Motor neuron (in vitro differentiated cells): ENCODE data around the gene PLSCR3. TPM values are rescaled to one million over a fixed set of nuclear protein-coding genes. Genes with fewer than 3 reads are reported as not detected.
"Not testable (repeated sequence)": the region's sequence is repeated elsewhere in the genome, so short reads cannot be mapped to it uniquely, and the experiment has no call there.

Experiments
- ATAC-seq, 8 experiments: fragments of 200-7000 bp; cut with Tn5 transposase; replicated peaks in 6 of 8; 2 replicates each; pipeline ENCODE4 v1.8.0; 2021; ENCODE audit warnings: mild to moderate bottlenecking in 8 of 8, moderate library complexity in 8 of 8
- H3K27ac ChIP-seq, 2 donors: fragments of 250-450 bp; sonication (Bioruptor Pico); 2 replicates each; pipeline ENCODE4 v1.9.0; 2021; ENCODE audit warnings: antibody characterized with exemption in 2 of 2, mild to moderate bottlenecking in 2 of 2, moderate library complexity in 1 of 2
- H3K4me1 ChIP-seq, 2 donors: fragments of 250-450 bp; sonication (Bioruptor Pico); replicated peaks in 1 of 2; 2 replicates each; pipeline ENCODE4 v1.6.1; 2021; ENCODE audit warnings: antibody characterized with exemption in 2 of 2, mild to moderate bottlenecking in 2 of 2, moderate library complexity in 1 of 2
- H3K4me3 ChIP-seq, 5 donors: fragments of 250-450 bp; sonication (Bioruptor Pico); 2 replicates each; pipeline ENCODE4 v1.9.0; 2021; ENCODE audit warnings: antibody characterized with exemption in 5 of 5, mild to moderate bottlenecking in 5 of 5, moderate library complexity in 4 of 5
- WGBS, 10 experiments: fragments of 450-650 bp; shearing (Covaris generic); methylation state at CpG; one replicate each; pipeline ENCODE4 v1.0.0; 2022; 5-methylcytosine and 5-hydroxymethylcytosine counted together
- in situ Hi-C, 9 experiments: fragments of 400-800 bp; cut with MboI; loops; one replicate each; pipeline ENCODE4 v1.15.0; 2021; ENCODE audit warnings: low sequenced_read_pairs in 9 of 9, low pct_unique_long_range_greater_than_20kb in 2 of 9; ENCODE audit not compliant: unreplicated experiment in 9 of 9
- total RNA-seq, 8 experiments: library from RNA; unstranded; fragments of 300-600 nt; gene quantifications; 2 replicates each; pipeline versions ENCODE4 v1.2.3 to v1.2.4, GENCODE V29; 2022

Gene PLSCR3
- total RNA-seq, 8 experiments from 2014 or later = 3.8 to 24.8 (median 12.4) TPM

DNA sequence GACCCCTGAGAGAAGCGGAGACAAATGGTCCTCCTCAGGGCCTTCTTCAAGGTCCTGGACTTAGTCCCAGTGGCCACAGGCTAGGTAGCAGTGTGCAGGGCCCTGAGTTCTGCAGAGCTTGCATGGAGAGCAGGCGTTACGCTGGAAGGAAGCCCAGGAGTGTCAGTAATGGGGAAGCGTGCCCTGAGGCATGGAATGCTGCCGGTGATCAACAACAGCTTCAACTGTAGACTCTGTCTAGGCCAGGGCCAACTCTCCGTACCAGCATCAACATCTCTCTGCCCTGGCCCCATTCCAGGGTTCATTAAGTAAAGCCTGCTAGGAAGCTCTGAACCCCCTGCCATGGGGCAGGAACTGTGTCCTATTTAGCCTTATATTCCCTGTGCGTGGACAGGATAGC lies 14.0 kb downstream of the PLSCR3 start:
- peak in 4 of 8 experiments; percentile 2 to 77 (median 56) for ATAC-seq
- Histone ChIP-seq H3K27ac (no peak overlapping the region), H3K4me1 (peaks cover 10 to 15% of the 10 kb centered on the region in 2 donors), H3K4me3 (no peak overlapping the region)
- in situ Hi-C loops = no loop called here
- WGBS, 10 experiments = 0 to 82% (median 32%) methylated on average over 2 to 7 of the region's 7 CpGs; no CpG with 5 or more reads in 5 of the 10 experiments

DNA sequence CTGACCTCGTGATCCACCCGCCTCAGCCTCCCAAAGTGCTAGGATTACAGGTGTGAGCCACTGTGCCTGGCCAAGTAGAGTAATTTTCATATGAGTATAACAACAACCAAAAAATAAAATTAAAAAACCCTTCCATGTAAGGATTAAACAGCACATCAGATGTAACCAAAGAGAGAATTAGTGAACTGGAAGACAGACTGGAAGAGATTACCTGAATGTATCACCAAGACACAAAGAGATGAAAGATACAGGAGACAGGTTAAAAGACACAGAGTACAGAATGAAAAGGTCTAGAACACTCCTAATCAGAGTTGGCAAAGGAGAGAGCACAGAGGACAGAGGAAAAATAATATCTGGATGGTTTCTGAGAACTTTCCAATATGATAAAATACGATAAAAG lies 15.2 kb downstream of the PLSCR3 start:
- H3K4me3 ChIP-seq = no peak overlapping the region
- 67 to 100% (median 88%) methylated on average over 1 to 3 of the region's 3 CpGs for WGBS, 10 experiments
- in situ Hi-C loops = no loop called here
- no peak overlapping the region for H3K27ac ChIP-seq
- no peak for ATAC-seq
- peaks cover 4 to 7% of the 10 kb centered on the region in 2 donors for H3K4me1 ChIP-seq

DNA sequence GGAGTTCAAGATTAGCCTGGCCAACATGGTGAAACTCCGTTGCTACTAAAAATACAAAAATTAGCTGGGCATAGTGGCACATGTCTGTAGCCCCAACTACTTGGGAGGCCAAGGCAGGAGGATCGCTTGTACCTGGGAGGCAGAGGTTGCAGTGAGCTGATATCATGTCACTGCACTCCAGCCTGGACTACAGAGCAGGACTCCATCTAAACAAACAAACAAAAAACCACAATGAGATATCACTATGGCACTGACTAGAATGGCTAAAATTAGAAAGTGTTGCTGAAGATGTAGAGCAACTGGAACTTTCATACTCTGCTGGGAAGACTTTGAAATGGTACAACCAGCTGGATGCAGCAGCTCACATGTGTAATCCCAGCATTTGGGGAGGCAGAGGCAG lies 20.0 kb downstream of the PLSCR3 start:
- no peaks in the 10 kb centered on the region for H3K4me1 ChIP-seq
- WGBS, 10 experiments = 63 to 100% (median 85%) methylated on average over 1 to 2 of the region's 2 CpGs; no CpG with 5 or more reads in 3 of the 10 experiments
- no peak for ATAC-seq
- in situ Hi-C loops = no loop called here
- no peak overlapping the region for H3K4me3 ChIP-seq
- no peak overlapping the region for H3K27ac ChIP-seq

DNA sequence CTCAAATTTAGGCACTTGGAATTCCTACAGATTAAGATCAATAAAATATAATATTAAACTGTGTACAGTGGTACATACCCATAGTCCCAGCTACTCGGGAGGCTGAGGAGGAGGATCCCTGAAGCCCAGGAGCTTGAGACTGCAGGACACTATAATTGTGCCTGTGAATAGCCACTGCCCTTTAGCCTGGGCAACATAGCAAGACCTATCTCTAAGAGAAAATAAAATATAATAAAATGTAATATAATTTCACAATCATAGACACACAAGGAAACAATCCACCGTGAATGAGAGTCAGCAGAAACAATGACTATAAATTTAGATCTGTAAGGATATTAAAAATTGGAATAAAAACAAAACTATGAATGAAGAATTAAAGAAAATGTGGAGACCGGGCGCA lies 23.5 kb downstream of the PLSCR3 start:
- no peak for ATAC-seq

DNA sequence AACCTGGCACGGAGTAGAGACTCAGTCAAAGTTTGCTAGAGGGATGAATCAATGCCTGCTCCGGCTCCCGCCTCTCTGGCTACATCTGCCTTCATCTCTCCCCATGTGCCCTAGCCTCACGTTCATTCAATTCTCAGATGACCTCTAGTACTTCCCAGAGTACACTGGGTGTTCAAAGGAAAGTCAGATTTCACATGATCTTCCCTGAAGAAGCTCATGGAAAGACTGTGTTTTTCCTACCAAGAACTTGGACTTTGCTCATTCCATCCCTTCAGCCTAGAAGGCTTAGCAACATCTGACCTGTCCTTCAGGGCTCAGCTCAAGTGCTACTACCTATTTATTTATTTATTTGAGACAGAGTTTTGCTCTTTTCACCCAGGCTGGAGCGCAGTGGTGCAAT lies 24.5 kb downstream of the PLSCR3 start:
- in situ Hi-C loops = no loop called here
- Histone ChIP-seq H3K4me3 (no peak overlapping the region), H3K4me1 (peaks cover 6 to 7% of the 10 kb centered on the region in 2 donors), H3K27ac (no peak overlapping the region)
- WGBS, 10 experiments = 48 to 100% (median 80%) methylated on average over 1 to 4 of the region's 5 CpGs; no CpG with 5 or more reads in 3 of the 10 experiments
- no peak for ATAC-seq

More for the DNA sequence above, 23.5 kb downstream of the PLSCR3 start:
- Histone ChIP-seq H3K4me1 (peaks cover 6 to 7% of the 10 kb centered on the region in 2 donors), H3K27ac (no peak overlapping the region), H3K4me3 (no peak overlapping the region)
- WGBS, 10 experiments = 50 to 100% (median 79%) methylated on average over 1 to 4 of the region's 4 CpGs
- in situ Hi-C loops = no loop called here

DNA sequence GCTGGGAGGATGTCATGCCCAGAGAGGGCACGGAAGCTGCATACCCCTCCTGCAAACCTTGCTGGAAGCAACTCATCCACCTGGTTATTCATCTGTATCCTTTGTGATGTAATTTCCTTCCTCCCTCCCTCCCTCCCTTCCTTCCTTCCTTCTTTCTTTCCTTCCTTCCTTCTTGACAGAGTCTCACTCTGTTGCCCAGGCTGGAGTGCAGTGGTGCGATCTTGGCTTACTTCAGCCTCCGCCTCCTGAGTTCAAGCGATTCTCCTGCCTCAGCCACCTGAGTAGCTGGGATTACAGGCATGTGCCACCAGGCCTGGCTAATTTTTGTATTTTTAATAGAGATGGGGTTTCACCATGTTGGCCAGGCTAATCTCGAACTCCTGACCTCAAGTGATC lies 25.7 kb downstream of the PLSCR3 start:
- WGBS, 10 experiments = 60 to 100% (median 90%) methylated on average over 1 to 2 of the region's 5 CpGs; no CpG with 5 or more reads in 7 of the 10 experiments
- ATAC-seq, in situ Hi-C loops, H3K4me1 ChIP-seq, H3K4me3 ChIP-seq, H3K27ac ChIP-seq: not testable (repeated sequence)

DNA sequence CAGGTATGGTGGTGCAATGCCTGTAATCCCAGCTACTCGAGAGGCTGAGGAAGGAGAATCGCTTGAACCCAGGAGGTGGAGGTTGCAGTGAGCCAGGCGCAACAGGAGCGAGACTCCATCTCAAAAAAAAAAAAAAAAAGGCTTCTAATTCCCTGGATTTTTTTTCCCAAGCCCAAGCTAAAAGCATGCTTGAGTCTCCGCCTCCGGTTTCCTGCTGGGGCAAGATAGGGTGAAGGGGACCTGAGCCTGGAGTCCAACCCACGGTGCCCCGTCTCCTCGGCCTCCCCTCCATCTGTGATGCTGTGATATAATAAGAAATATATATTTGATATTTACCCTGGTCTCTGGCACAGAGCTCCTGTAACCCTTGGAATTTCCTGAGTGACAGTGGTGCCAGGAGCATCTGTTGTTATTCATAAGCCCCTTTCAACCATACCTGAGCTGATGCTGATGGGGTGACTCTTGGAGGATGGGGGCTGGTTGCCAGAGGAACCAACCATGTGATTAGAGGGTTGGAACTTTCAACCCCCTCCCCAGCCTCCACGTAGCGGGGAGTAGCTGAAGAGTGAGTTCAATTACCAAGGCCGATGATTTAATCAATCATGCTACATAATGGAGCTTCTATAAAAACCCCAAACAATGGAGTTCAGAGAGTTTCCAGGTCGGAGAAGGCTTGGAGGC lies 26.3 kb downstream of the PLSCR3 start:
- H3K27ac ChIP-seq = no peak overlapping the region
- peaks cover 6 to 7% of the 10 kb centered on the region in 2 donors for H3K4me1 ChIP-seq
- ATAC-seq = peak in 5 of 8 experiments; percentile 21 to 56 (median 39)
- 0 to 75% (median 60%) methylated on average over 2 to 5 of the region's 13 CpGs; no CpG with 5 or more reads in 1 of the 10 experiments for WGBS, 10 experiments
- in situ Hi-C loops = no loop called here
- H3K4me3 ChIP-seq = no peak overlapping the region

DNA sequence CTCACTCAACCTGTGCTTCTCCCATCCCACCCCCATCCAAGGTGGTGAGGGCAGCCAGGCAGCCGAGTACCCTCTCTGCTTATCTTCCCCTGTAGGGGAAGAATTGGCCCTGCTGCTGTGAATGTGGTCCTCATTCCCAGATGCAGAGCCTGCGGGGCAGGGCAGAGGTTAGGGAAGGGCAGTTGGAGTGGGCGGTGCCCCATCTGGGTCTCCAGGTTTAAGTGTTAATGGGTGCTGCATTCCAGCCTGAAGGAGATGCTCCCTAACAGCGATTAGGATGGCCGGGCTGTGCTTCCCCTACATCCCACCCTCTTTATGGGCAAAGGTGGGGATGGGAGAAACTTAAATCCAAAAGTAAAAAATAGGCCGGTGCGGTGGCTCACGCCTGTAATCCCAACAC lies 27.2 kb downstream of the PLSCR3 start:
- in situ Hi-C loops = no loop called here
- H3K4me3 ChIP-seq = no peak overlapping the region
- H3K4me1 ChIP-seq = peaks cover 6 to 7% of the 10 kb centered on the region in 2 donors
- no peak for ATAC-seq
- 67 to 100% (median 90%) methylated on average over 1 to 4 of the region's 8 CpGs; no CpG with 5 or more reads in 5 of the 10 experiments for WGBS, 10 experiments
- no peak overlapping the region for H3K27ac ChIP-seq

DNA sequence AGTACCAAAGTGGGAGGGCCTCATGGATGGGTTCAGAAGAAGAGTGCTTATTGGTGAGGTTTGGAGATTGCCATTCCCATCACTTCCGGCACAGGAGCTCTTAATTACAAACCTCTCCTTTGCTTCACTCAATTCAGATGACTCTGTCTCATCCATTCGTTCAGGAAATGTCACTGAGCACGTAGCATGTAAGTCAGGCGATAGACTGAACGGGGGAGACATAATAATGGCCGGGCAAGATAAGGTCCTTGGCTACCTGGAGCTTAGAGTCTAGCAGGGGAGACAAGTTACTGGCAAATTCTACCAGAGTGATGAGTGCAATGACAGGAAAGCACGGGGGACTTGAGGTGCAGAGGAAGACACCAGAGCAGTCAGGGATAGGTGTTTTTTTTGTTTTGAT lies 28.4 kb downstream of the PLSCR3 start:
- ATAC-seq, H3K4me3 ChIP-seq, in situ Hi-C loops, H3K4me1 ChIP-seq, H3K27ac ChIP-seq: not testable (repeated sequence)
- 60% methylated on average over 1 of the region's 7 CpGs; no CpG with 5 or more reads in 9 of the 10 experiments for WGBS, 10 experiments

DNA sequence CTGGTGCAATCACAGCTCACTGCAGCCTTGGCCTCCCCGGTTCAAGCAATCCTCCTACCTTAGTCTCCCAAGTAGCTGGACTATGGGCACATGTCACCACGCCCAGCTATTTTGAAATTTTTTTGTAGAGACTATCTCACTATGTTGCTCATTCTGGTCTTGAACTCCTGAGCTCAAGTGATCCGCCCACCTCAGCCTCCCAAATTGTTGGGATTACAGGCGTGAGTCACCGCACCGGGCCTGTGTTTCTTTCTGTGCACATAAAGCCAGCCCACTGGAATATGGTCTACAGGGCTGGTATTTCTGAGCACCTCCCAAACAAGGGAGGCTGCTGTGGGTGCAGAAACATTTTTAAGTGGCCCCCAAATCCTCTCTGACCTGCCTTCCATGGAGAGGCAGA lies 31.0 kb downstream of the PLSCR3 start:
- H3K4me1 ChIP-seq = peaks cover 4 to 5% of the 10 kb centered on the region in 2 donors
- no peak overlapping the region for H3K4me3 ChIP-seq
- no peak overlapping the region for H3K27ac ChIP-seq
- WGBS, 10 experiments = 11 to 100% (median 93%) methylated on average over 1 to 6 of the region's 6 CpGs; no CpG with 5 or more reads in 2 of the 10 experiments
- in situ Hi-C loops = no loop called here
- ATAC-seq = peak in 2 of 8 experiments; percentile 41 to 67

DNA sequence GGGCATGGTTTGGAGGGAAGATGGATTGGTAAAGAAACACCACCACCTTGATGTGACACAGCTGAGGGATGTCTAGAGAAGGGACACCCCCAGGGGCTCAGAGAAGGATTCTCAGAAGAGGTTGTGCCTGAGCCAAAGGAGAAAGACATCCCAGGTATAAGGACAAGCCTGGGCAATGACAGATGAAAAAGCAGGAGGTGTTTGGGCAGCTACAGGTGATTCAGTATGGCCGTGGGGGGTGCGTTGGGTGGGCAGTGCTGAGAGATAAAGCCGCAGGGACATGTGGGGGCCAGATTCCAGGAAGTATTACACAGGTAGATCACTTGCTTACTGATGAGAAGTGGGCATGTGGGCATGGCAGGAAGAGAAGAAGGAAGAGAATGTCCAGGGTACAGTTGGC lies 32.4 kb downstream of the PLSCR3 start:
- no peak for ATAC-seq
- H3K27ac ChIP-seq = no peak overlapping the region
- in situ Hi-C loops = no loop called here
- 18 to 65% (median 58%) methylated on average over 2 to 3 of the region's 3 CpGs; no CpG with 5 or more reads in 6 of the 10 experiments for WGBS, 10 experiments
- H3K4me1 ChIP-seq = no peaks in the 10 kb centered on the region
- no peak overlapping the region for H3K4me3 ChIP-seq

DNA sequence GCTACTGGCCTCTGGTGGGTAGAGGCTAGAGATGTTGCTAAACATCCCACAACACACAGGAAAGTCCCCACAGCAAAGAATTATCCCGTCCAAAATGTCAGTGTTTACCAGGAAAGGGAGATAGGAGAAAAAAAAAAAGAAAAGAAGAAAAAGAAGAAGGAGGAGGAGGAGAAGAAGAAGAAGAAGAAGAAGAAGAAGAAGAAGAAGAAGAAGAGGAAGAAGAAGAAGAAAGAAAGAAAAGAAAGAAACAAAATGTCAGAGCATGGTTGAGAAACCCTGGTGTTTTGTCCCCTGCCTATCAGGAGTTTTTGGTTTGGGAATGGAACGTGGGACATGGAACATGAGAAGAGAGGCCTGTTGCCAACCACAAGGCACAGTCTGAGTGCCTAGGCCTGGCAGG lies 36.9 kb downstream of the PLSCR3 start:
- Histone ChIP-seq H3K4me1 (peaks cover 25 to 40% of the 10 kb centered on the region in 2 donors), H3K27ac (no peak overlapping the region), H3K4me3 (no peak overlapping the region)
- in situ Hi-C loops = no loop called here
- ATAC-seq = no peak
- WGBS, 10 experiments = 8 to 100% (median 80%) methylated on average over 1 to 2 of the region's 2 CpGs; no CpG with 5 or more reads in 1 of the 10 experiments

DNA sequence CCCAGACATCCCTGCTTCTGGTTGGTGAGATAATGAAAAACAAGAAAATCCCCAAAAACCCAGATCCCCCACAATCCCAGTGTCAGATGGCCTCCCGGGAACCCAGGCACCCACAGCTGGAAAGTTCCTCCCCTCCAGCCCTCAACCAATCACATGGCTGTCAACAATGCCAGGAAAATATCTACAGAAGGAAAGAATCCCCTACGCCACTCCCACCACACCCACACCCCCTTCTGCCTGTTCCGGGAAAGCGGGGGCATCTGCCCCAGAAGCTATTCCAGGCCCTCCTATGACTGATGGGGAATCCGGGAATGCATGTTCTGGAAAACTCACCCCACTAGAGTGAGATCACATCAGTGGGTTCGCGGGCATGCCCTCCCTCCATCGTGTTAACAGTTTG lies 37.6 kb downstream of the PLSCR3 start:
- Histone ChIP-seq H3K27ac (no peak overlapping the region), H3K4me3 (no peak overlapping the region), H3K4me1 (peaks cover 25 to 40% of the 10 kb centered on the region in 2 donors)
- in situ Hi-C loops = no loop called here
- 40 to 91% (median 83%) methylated on average over 1 to 5 of the region's 8 CpGs; no CpG with 5 or more reads in 7 of the 10 experiments for WGBS, 10 experiments
- no peak for ATAC-seq
